Measurements from ENCODE around the gene FSD1.
"Not testable (repeated sequence)": the region's sequence is repeated elsewhere in the genome, so short reads cannot be mapped to it uniquely, and the experiment has no call there.

Gene FSD1

GRCh38 chr19:4304538-4305256 lies at the start of gene FSD1:
Gene FSD1, plus strand, starts transcription at chr19:4304598. Its CDS starts 149 bp downstream, at chr19:4304747.
- DNase-seq: peak; percentile 65

GRCh38 chr19:4256563-4256962 lies 47.8 kb upstream of the FSD1 start:
- DNase-seq: no peak

GRCh38 chr19:4257025-4257424 lies 47.4 kb upstream of the FSD1 start:
- no peak for DNase-seq

- DNase-seq: no peak
These were observed 46.2 kb upstream of the FSD1 start for GRCh38 chr19:4258181-4258580.

GRCh38 chr19:4260613-4261191 lies 43.7 kb upstream of the FSD1 start:
- no peak for DNase-seq

- DNase-seq: no peak
These were observed 39.6 kb upstream of the FSD1 start for GRCh38 chr19:4264812-4265211.

GRCh38 chr19:4266253-4267000 lies 38.0 kb upstream of the FSD1 start:
- DNase-seq: no peak

- DNase-seq: no peak
These were observed 37.1 kb upstream of the FSD1 start for GRCh38 chr19:4267101-4267900.

GRCh38 chr19:4267901-4268815 lies 36.2 kb upstream of the FSD1 start:
- DNase-seq: no peak

GRCh38 chr19:4268816-4269430 lies 35.5 kb upstream of the FSD1 start:
- DNase-seq: no peak

- no peak for DNase-seq
These were observed 31.5 kb upstream of the FSD1 start for GRCh38 chr19:4272894-4273293.

GRCh38 chr19:4274321-4274686 lies 30.1 kb upstream of the FSD1 start:
- DNase-seq: not testable (repeated sequence)

- DNase-seq: no peak
These were observed 27.2 kb upstream of the FSD1 start for GRCh38 chr19:4277191-4277696.

- no peak for DNase-seq
These were observed 26.4 kb upstream of the FSD1 start for GRCh38 chr19:4278010-4278409.

GRCh38 chr19:4278419-4279266 lies 25.8 kb upstream of the FSD1 start, which contains the start of gene SHD:
Gene SHD, plus strand, starts transcription at chr19:4279266. Its CDS starts 798 bp downstream, at chr19:4280064.
- no peak for DNase-seq

GRCh38 chr19:4279267-4279529 lies 25.2 kb upstream of the FSD1 start:
- DNase-seq: no peak

- DNase-seq: no peak
These were observed 24.6 kb upstream of the FSD1 start for GRCh38 chr19:4279530-4280422.

GRCh38 chr19:4284176-4284958 lies 20.0 kb upstream of the FSD1 start:
- DNase-seq: no peak

GRCh38 chr19:4284974-4285373 lies 19.4 kb upstream of the FSD1 start:
- DNase-seq: no peak
